Naive thymus-derived CD8-positive, alpha-beta T cell (primary cell): Measurements from ENCODE around the gene LDLRAD4. TPM values are rescaled to one million over a fixed set of nuclear protein-coding genes. Genes with fewer than 3 reads are reported as not detected.

Experiments used
- ATAC-seq, 2 donors: fragments of 150-1000 bp; cut with Tn5 transposase in 1 of 2; sonication (Bioruptor Pico), chemical (Tn5 transposase) in 1 of 2; 1 replicate in 1 of 2; 2 replicates in 1 of 2; pipeline ENCODE4 v1.10.0; 2021; ENCODE audit warnings: mild to moderate bottlenecking in 2 of 2, moderate library complexity in 2 of 2
- POLR2A ChIA-PET: fragments of 350-600 bp; sonication (Branson Sonifier 250); formaldehyde crosslinking; loops from one replicate; lab custom pipeline; 2021; ENCODE audit warnings: antibody characterized with exemption; lab: Charles Lee
- DNase-seq, 10 donors: peaks; one replicate each; pipeline versions ENCODE4 v3.0.0 to v3.0.0-alpha.2; 2020 to 2022
- H3K27ac Mint-ChIP-seq, 10 donors: one replicate each; pipeline ENCODE4 v1.8.0; 2020 to 2022; ENCODE audit warnings: mild to moderate bottlenecking in 10 of 10, mixed read lengths in 10 of 10, moderate library complexity in 4 of 10, inconsistent platforms in 1 of 10
- H3K27me3 Mint-ChIP-seq, 5 donors: one replicate each; pipeline ENCODE4 v1.8.0; 2021 to 2022; ENCODE audit warnings: mixed read lengths in 5 of 5
- H3K36me3 Mint-ChIP-seq, 3 donors: one replicate each; pipeline ENCODE4 v1.8.0; 2020 to 2022; ENCODE audit warnings: mixed read lengths in 3 of 3, mild to moderate bottlenecking in 2 of 3, inconsistent platforms in 1 of 3
- H3K4me1 Mint-ChIP-seq, 4 donors: one replicate each; pipeline ENCODE4 v1.8.0; 2021 to 2022; ENCODE audit warnings: mixed read lengths in 4 of 4
- H3K4me3 Mint-ChIP-seq, 10 donors: one replicate each; pipeline ENCODE4 v1.8.0; 2020 to 2022; ENCODE audit warnings: mild to moderate bottlenecking in 10 of 10, mixed read lengths in 10 of 10, moderate library complexity in 6 of 10, inconsistent platforms in 1 of 10
- H3K9me3 Mint-ChIP-seq, 9 donors: one replicate each; pipeline ENCODE4 v1.8.0; 2020 to 2022; ENCODE audit warnings: mixed read lengths in 9 of 9, mild to moderate bottlenecking in 3 of 9, inconsistent platforms in 1 of 9, moderate library complexity in 1 of 9
- polyA plus RNA-seq, 3 donors: library from polyadenylated mRNA; unstranded; fragments of 300-500 nt; fragmentation: Illumina TruSeq; gene quantifications; one replicate each; pipeline ENCODE4 v1.2.3, GENCODE V29; 2021
- total RNA-seq, 8 experiments: library from RNA in 2 of 8; stranded (reverse) in 2 of 8; gene quantifications; one replicate each; pipeline ENCODE4 v1.2.3 and lab custom pipeline; 2021 to 2026

The LDLRAD4 gene
- total RNA-seq (10 to 100 TPM; 52.9 to 56.8 TPM), polyA plus RNA-seq (10 to 100 TPM; 11.4 to 17.6 (median 11.4) TPM), total RNA-seq (lab: John Stamatoyannopoulos, UW) (88.2 to 331 (median 135) reads per million in 6 experiments)

DNA sequence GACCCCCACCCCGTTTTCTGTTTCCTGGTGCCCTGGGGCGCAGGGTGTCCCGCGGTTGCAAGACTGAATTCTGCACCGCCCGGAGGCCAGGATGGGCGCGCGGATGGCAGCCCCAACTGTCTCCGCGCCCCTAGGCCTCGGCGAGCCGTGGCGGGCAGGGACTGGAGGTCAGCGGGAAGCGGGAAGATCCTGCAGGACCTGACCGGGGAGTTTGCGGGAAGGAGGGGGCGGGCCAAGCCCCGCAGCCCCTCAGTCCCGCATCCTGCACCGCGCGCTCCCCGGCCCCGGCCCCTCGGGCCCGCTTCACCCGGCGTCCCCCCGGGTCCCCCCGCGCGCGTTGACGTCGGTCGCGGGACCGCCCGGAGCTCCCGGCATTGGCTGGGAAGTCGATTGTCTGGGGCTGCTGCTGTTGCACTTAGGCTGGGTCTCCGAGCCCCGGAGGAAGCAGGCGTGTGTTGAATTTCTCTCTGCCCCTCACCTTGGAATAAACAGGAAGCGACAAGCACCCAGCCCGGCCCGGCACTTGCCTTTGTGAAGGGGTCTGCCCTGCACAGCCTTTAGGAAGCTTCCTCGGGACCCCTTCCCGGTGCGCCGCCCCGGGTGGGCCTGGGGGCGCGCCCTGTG is at the start of gene LDLRAD4:
LDLRAD4 (plus strand) TSS at position 393 of the 624 bp plus-strand sequence.
- Mint-ChIP-seq H3K9me3 (no peaks in the 10 kb centered on the region), H3K27me3 (peaks cover 0 to 30% (median 0%) of the 10 kb centered on the region in 5 donors), H3K4me1 (peaks cover 27 to 52% (median 50%) of the 10 kb centered on the region in 4 donors), H3K36me3 (peaks cover 0 to 2% (median 0%) of the 10 kb centered on the region in 3 donors), H3K4me3 (peak within 1 kb of the TSS; percentile 81 to 93 (median 87)), H3K27ac (peak within 1 kb of the TSS; percentile 73 to 97 (median 84))
- POLR2A ChIA-PET = interaction anchor here (0.6 to 1.9 kb wide), 8 partner anchors 73 to 594 kb away, joined by 3 to 8 read pairs (median 4); no protein-coding TSS in a partner anchor
- ATAC-seq = peak; percentile 43 to 57
- peak; percentile 33 to 80 (median 65) for DNase-seq

GRCh38 chr18:13173578-13174145 is 44.9 kb upstream of the LDLRAD4 start:
- H3K27ac Mint-ChIP-seq = peak overlapping the region in 8 of 10 donors; percentile 35 to 88 (median 64)
- H3K4me3 Mint-ChIP-seq = peak overlapping the region in 5 of 10 donors; percentile 24 to 66 (median 45)
- POLR2A ChIA-PET = no interaction called here
- peaks cover 0 to 13% (median 0%) of the 10 kb centered on the region in 9 donors for H3K9me3 Mint-ChIP-seq
- peaks cover 0 to 5% (median 0%) of the 10 kb centered on the region in 5 donors for H3K27me3 Mint-ChIP-seq
- peaks cover 2 to 9% (median 6%) of the 10 kb centered on the region in 4 donors for H3K4me1 Mint-ChIP-seq
- peaks cover 0 to under 1% (median 0%) of the 10 kb centered on the region in 3 donors for H3K36me3 Mint-ChIP-seq
- ATAC-seq (peak in 1 of 2 donors; percentile 35), DNase-seq (peak in 3 of 10 donors; percentile 10 to 20 (median 11))

GRCh38 chr18:13175266-13175665 is 43.3 kb upstream of the LDLRAD4 start:
- POLR2A ChIA-PET = no interaction called here
- Mint-ChIP-seq H3K9me3 (peaks cover 0 to 7% (median 0%) of the 10 kb centered on the region in 9 donors), H3K4me1 (peaks cover 2 to 9% (median 6%) of the 10 kb centered on the region in 4 donors), H3K36me3 (no peaks in the 10 kb centered on the region), H3K27me3 (no peaks in the 10 kb centered on the region), H3K27ac (no peak overlapping the region), H3K4me3 (no peak overlapping the region)
- DNase-seq = no peak
- ATAC-seq = no peak

DNA sequence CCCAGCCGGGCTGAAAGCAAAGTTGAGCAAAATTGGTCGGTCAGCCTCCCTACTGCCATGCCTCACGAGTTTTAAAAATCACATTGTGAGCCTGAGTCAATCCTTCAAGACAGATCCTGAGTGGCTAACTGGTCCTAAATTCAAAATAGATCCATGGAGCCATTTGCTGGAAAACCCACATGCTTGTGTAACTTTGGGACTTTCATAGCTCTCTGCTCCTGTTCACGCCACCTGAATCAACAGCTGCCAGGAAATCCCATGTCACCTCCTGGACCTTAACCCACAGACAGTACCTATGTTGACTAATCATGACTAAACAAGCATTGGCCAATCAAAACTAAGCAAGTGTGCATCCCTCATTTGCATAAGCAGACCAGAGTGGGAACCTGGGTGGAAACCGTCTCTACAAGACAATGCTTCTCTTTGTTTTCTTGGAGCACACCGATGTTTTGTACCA is 42.8 kb upstream of the LDLRAD4 start:
- no peak overlapping the region for H3K27ac Mint-ChIP-seq
- H3K27me3 Mint-ChIP-seq = no peaks in the 10 kb centered on the region
- POLR2A ChIA-PET = no interaction called here
- no peak for DNase-seq
- H3K4me1 Mint-ChIP-seq = peaks cover 2 to 9% (median 6%) of the 10 kb centered on the region in 4 donors
- H3K36me3 Mint-ChIP-seq = no peaks in the 10 kb centered on the region
- peaks cover 0 to 4% (median 0%) of the 10 kb centered on the region in 9 donors for H3K9me3 Mint-ChIP-seq
- no peak overlapping the region for H3K4me3 Mint-ChIP-seq
- ATAC-seq = no peak

DNA sequence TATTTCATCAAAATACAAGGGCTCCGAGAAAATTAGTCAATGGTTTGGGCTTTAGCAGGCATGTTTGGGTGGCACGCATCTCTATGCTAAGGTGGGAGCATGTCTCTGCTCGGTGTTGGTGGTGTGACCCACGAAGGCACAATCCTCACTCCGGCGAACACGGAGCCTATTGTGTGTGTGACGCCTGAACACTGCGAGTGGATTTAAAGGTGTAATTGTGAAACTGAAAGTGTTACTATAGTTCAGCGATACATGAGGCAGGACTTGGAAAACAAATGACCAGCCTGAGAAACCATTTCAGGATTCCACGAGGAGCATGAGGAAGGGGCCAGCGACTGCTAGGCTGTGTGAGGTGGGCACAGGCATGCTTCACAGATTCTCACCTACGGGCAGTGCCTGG is 41.7 kb upstream of the LDLRAD4 start:
- H3K9me3 Mint-ChIP-seq = no peaks in the 10 kb centered on the region
- POLR2A ChIA-PET = no interaction called here
- peak overlapping the region in 7 of 10 donors; percentile 2 to 87 (median 64) for H3K27ac Mint-ChIP-seq
- no peak for DNase-seq
- no peak for ATAC-seq
- H3K4me1 Mint-ChIP-seq = peaks cover 2 to 9% (median 6%) of the 10 kb centered on the region in 4 donors
- H3K27me3 Mint-ChIP-seq = peaks cover 0 to 7% (median 2%) of the 10 kb centered on the region in 5 donors
- H3K4me3 Mint-ChIP-seq = peak overlapping the region in 9 of 10 donors; percentile 10 to 88 (median 31)
- H3K36me3 Mint-ChIP-seq = no peaks in the 10 kb centered on the region

DNA sequence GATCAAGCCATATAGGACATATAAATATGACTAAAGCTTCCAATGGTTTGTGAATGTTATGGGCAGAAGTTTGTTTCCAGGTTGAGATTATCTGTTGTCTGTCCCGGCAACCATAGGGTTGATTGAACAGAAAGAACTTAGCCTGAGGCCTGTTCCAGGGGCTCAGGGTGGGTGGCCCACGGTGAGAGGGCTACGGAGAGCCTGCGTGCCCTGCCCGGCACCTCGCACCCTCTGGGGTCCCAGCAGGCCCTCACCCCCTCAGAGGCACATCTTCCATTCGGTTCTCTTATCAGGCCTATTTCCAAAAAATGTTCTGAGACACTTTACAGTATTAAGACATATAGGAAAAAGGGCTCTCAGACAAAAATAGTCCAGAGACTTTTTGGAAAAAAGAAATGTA is 40.4 kb upstream of the LDLRAD4 start:
- ATAC-seq (no peak), DNase-seq (no peak)
- Mint-ChIP-seq H3K27me3 (peaks cover 0 to 12% (median 3%) of the 10 kb centered on the region in 5 donors), H3K4me3 (no peak overlapping the region), H3K36me3 (no peaks in the 10 kb centered on the region), H3K4me1 (peaks cover 2 to 9% (median 6%) of the 10 kb centered on the region in 4 donors), H3K27ac (no peak overlapping the region), H3K9me3 (no peaks in the 10 kb centered on the region)
- POLR2A ChIA-PET = no interaction called here

- Mint-ChIP-seq H3K4me3 (no peak overlapping the region), H3K9me3 (no peaks in the 10 kb centered on the region), H3K36me3 (no peaks in the 10 kb centered on the region), H3K27ac (no peak overlapping the region), H3K27me3 (peaks cover 0 to 13% (median 3%) of the 10 kb centered on the region in 5 donors), H3K4me1 (peaks cover 0 to 3% (median under 1%) of the 10 kb centered on the region in 4 donors)
- no peak for DNase-seq
- no peak for ATAC-seq
- POLR2A ChIA-PET = interaction anchor here (0.6 kb wide), 1 partner anchor 12 kb away, joined by 4 read pairs; no protein-coding TSS in a partner anchor
These were observed 39.6 kb upstream of the LDLRAD4 start for GRCh38 chr18:13178976-13179375.

DNA sequence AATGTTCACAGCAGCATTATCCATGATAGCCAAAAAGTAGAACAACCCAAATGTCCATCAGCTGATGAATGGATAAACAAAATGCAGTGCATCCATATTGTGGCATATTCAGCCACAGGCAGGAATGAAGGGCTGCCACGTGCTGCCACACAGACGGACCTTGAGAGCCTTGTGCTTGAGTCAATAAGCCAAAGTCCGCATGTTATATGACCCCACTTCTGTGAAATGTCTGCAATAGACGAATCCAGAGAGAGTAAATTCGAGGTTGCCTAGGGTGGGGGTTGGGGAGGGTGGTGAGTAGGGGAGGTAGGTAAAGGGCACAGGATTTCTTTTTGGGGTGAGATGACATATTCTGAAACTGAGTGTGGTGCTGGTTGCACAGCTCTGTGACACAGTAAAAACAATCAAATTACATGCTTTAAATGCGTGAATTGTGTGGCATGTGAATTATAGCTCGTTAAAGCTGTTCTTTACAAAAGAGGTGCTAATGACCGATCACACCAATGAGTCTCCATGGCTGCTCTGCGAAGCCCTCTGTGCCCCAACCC is 38.9 kb upstream of the LDLRAD4 start:
- no peak for ATAC-seq

DNA sequence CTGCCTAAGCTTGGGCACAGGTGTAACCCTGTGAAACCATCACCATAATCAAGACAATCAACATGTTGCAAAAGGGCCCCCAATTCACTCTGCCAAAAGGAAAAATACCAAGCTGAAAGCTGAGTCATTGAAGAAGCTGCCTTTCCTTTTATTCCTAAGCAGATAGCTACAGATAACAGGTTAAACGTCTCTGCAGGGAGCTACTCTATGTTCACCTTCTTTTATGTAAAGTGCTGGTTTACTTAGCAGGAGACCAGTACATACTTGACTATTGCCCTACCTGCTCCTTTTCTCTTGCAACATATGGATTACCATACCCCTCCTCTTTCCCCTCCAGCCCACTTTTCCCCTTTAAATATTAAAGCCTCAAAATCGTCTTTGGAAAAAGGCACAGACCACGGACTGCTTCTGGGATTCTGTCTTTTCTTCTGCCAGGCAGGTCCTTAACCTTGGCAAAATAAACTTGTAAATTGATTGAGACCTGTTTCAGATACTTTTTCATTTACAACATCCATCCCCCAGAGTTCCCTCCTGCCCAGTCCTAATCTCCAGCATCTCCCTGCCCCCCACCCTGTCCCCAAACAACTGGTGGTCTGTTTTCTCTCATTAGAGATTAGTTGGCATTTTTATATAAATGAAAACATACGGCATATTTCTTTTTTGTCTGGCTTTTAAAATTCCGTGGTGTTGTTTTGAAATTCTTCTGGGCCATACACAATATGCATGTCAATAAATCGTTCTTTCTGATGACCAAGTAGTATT is 37.8 kb upstream of the LDLRAD4 start:
- POLR2A ChIA-PET = no interaction called here
- Mint-ChIP-seq H3K27me3 (peaks cover 0 to 16% (median 5%) of the 10 kb centered on the region in 5 donors), H3K9me3 (no peaks in the 10 kb centered on the region), H3K4me3 (no peak overlapping the region), H3K4me1 (no peaks in the 10 kb centered on the region), H3K27ac (no peak overlapping the region), H3K36me3 (no peaks in the 10 kb centered on the region)
- ATAC-seq = no peak
- no peak for DNase-seq

More for the DNA sequence above, 38.9 kb upstream of the LDLRAD4 start:
- DNase-seq = no peak
- Mint-ChIP-seq H3K9me3 (no peaks in the 10 kb centered on the region), H3K4me1 (no peaks in the 10 kb centered on the region), H3K36me3 (no peaks in the 10 kb centered on the region), H3K27me3 (peaks cover 0 to 16% (median 5%) of the 10 kb centered on the region in 5 donors), H3K4me3 (no peak overlapping the region), H3K27ac (no peak overlapping the region)
- POLR2A ChIA-PET = interaction anchor here (0.5 kb wide), 1 partner anchor 433 kb away, joined by 3 read pairs; no protein-coding TSS in a partner anchor

- Mint-ChIP-seq H3K27me3 (peaks cover 0 to 16% (median 5%) of the 10 kb centered on the region in 5 donors), H3K4me1 (no peaks in the 10 kb centered on the region), H3K36me3 (no peaks in the 10 kb centered on the region), H3K9me3 (no peaks in the 10 kb centered on the region), H3K4me3 (no peak overlapping the region), H3K27ac (no peak overlapping the region)
- POLR2A ChIA-PET = interaction anchor here (0.6 kb wide), 1 partner anchor 349 kb away, joined by 3 read pairs; no protein-coding TSS in a partner anchor
- ATAC-seq (no peak), DNase-seq (no peak)
These were observed 36.8 kb upstream of the LDLRAD4 start for GRCh38 chr18:13181765-13182164.

DNA sequence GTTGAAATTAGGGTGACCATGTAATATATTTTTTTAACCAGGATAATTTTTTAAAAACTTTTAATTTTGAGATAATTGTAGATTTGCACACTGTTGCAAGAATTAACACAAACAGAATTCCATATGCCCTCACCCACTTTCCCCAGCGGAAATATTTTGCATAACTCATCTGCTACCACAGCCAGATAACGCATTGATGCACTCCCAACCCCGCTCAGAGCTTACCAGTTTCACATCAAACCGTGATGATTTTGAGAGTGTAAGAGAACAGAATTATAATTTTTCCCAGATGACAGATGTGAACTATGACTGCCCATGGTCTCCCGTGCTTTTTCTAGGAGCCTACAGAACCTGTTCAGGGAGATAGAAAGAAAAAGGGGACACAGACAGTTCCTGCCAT is 35.2 kb upstream of the LDLRAD4 start:
- H3K36me3 Mint-ChIP-seq = no peaks in the 10 kb centered on the region
- DNase-seq (no peak), ATAC-seq (no peak)
- POLR2A ChIA-PET = no interaction called here
- H3K27me3 Mint-ChIP-seq = peaks cover 0 to 16% (median 5%) of the 10 kb centered on the region in 5 donors
- no peaks in the 10 kb centered on the region for H3K9me3 Mint-ChIP-seq
- no peaks in the 10 kb centered on the region for H3K4me1 Mint-ChIP-seq
- no peak overlapping the region for H3K27ac Mint-ChIP-seq
- no peak overlapping the region for H3K4me3 Mint-ChIP-seq

DNA sequence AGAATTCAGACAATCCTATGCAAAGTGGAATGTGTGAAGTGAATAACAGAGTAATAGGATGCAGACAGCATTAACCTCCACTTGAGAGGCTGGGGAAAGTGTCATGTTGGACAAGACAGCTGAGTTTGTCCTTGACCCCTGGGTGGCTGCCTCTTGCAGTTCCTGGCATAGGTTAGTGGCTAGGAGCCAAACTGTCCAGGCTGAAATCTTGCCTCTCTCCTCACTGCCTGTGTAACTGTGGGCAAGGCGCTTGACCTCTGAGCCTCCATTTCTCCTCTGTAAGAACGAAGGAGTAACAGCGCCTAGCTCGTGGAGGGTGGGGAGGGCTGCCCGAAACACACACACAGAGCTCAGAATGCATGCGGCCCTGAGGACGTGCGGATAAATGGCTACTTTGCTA is 34.8 kb upstream of the LDLRAD4 start:
- Mint-ChIP-seq H3K27ac (peak overlapping the region in 2 of 10 donors; percentile 14 to 57), H3K4me3 (no peak overlapping the region)
- no peak for ATAC-seq

More for the DNA sequence above, 34.8 kb upstream of the LDLRAD4 start:
- POLR2A ChIA-PET = no interaction called here
- Mint-ChIP-seq H3K27me3 (peaks cover 0 to 16% (median 5%) of the 10 kb centered on the region in 5 donors), H3K9me3 (no peaks in the 10 kb centered on the region), H3K36me3 (no peaks in the 10 kb centered on the region), H3K4me1 (no peaks in the 10 kb centered on the region)
- no peak for DNase-seq
